T-helper 9 cell (primary cell): Measurements from ENCODE around the gene EPDR1.

Experiments
- DNase-seq: peaks from one replicate; pipeline ENCODE4 v3.0.0-alpha.2; 2020

The EPDR1 gene

GRCh38 chr7:37982423-37982822 is 62.0 kb downstream of the EPDR1 start:
- DNase-seq, result no peak

- no peak for DNase-seq
Observed at GRCh38 chr7:37984750-37985390, 64.4 kb downstream of the EPDR1 start.

- no peak for DNase-seq
Observed at GRCh38 chr7:37986908-37987330, 66.5 kb downstream of the EPDR1 start.

- DNase-seq, result no peak
Observed at GRCh38 chr7:37987732-37988131, 67.3 kb downstream of the EPDR1 start.

GRCh38 chr7:37988721-37989650 is 68.5 kb downstream of the EPDR1 start:
- DNase-seq, result no peak

DNA sequence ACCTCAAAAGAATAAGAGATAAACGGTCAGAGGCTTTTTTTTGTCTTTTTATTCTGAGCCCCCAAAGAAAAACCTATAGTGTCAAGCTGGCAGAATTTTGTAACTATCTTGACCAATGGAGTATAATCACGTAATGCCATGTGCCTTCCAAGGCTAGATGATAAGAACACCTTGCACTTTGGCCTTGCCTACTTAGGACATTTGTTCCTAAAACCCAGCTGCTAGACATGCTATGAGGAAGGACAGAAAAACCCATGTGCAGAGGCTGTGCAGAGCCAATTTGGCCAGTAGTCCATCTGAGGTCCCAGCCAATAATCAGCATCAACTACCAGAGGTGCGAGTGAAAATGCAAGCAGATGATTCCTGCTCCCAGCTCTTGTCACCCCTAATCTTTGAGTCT is 69.9 kb downstream of the EPDR1 start:
- no peak for DNase-seq

- DNase-seq, result no peak
Observed at GRCh38 chr7:37993060-37993501, 72.6 kb downstream of the EPDR1 start.

DNA sequence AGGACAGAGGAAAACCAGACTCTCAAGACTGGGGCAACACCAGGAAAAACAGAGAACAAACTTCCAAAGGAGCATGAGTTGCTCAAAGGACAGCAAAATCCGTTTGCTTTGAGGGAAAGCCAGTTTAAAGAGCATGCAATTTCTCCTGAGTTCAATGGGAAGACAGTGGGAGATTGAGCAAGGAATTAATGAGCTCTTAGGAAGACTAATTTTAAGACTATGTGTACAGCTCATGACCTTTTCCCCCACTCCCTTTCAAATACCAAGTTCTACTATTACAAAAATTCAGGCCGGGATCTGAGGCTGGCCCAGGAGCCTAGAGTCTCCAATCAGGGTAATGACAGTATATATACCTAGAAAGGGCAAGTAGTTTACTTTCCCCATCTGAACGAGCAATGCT is 79.2 kb downstream of the EPDR1 start:
- DNase-seq, result no peak

DNA sequence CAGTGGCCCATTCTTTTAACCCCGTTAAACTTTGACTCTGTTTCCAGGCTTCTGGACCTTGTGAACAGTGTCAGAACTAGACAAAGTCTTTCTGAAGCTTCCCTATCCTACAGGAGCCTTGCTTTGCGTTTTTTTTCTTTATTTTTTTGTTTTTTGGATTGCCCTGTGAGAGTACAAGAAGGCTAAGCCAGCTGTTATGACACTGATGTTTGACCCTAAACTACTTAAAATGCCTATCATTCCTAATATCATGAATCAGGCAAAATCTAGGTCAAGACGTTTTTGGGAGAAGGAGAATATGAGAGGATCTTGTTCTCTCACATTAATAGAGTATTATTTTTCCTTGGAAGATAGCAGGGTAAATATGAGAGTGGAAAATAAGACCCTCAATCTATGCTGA is 79.8 kb downstream of the EPDR1 start:
- no peak for DNase-seq
